A549 (cell line): ENCODE measurements around the gene MYO1H. TPM values are rescaled to one million over a fixed set of nuclear protein-coding genes. Genes with fewer than 3 reads are reported as not detected.

Experiments
- ATOH8 ChIP-seq: fragments of 250-450 bp; sonication (Bioruptor Pico); IDR thresholded peaks from 2 replicates; pipeline ENCODE4 v1.5.0; 2020; ENCODE audit warnings: low read depth, mild to moderate bottlenecking, moderate library complexity
- CBX2 ChIP-seq: fragments of 200-600 bp; sonication (generic); IDR thresholded peaks from 2 replicates; pipeline ENCODE4 v1.6.1; 2016; ENCODE audit warnings: low read depth, mild to moderate bottlenecking, borderline replicate concordance
- CBX8 ChIP-seq: fragments of 200-600 bp; sonication (generic); IDR thresholded peaks from 2 replicates; pipeline ENCODE4 v1.6.1; 2016
- CEBPB ChIP-seq, 2 experiments: fragments of >200 bp in 1 of 2; sonication (Bioruptor Twin) in 1 of 2; formaldehyde crosslinking in 1 of 2; IDR thresholded peaks; 2 replicates each; pipeline ENCODE4 v1.6.1; 2012 to 2016
- EHF ChIP-seq: fragments of 250-450 bp; sonication (Bioruptor Pico); IDR thresholded peaks from 2 replicates; pipeline ENCODE4 v1.5.0; 2020; ENCODE audit warnings: mild to moderate bottlenecking
- EHMT2 ChIP-seq: fragments of 200-600 bp; sonication (generic); IDR thresholded peaks from 2 replicates; pipeline ENCODE4 v1.6.1; 2016; ENCODE audit warnings: antibody characterized with exemption, low read depth, mild to moderate bottlenecking, moderate library complexity
- ELK1 ChIP-seq: fragments of 150-350 bp; IDR thresholded peaks from 2 replicates; pipeline ENCODE4 v1.6.1; 2014; ENCODE audit warnings: low read depth, mild to moderate bottlenecking, low read length
- ESRRA ChIP-seq: fragments of 150-350 bp; IDR thresholded peaks from 2 replicates; pipeline ENCODE4 v1.6.1; 2014; ENCODE audit warnings: mild to moderate bottlenecking, low read length, borderline replicate concordance
- FOSB ChIP-seq: fragments of 250-450 bp; sonication (Bioruptor Pico); IDR thresholded peaks from 2 replicates; pipeline ENCODE4 v1.5.0; 2020; ENCODE audit warnings: mild to moderate bottlenecking, moderate library complexity
- FOSL2 ChIP-seq, 2 experiments: fragments of 450-650 bp in 1 of 2; fragments of >200 bp in 1 of 2; sonication (Bioruptor Twin) in 1 of 2; formaldehyde crosslinking; IDR thresholded peaks; 2 replicates each; pipeline versions ENCODE4 v1.5.0 to v1.6.1; 2016 to 2020; ENCODE audit warnings: mild to moderate bottlenecking in 1 of 2, moderate library complexity in 1 of 2
- FOXS1 ChIP-seq: fragments of 250-450 bp; sonication (Bioruptor Pico); IDR thresholded peaks from 2 replicates; pipeline ENCODE4 v1.5.0; 2020; ENCODE audit warnings: mild to moderate bottlenecking, moderate library complexity
- GATA3 ChIP-seq: IDR thresholded peaks from 2 replicates; pipeline ENCODE4 v1.6.1; 2012; ENCODE audit warnings: borderline replicate concordance
- HEYL ChIP-seq: fragments of 250-450 bp; sonication (Bioruptor Pico); IDR thresholded peaks from 2 replicates; pipeline ENCODE4 v1.8.0; 2021; ENCODE audit warnings: mild to moderate bottlenecking, moderate library complexity
- HOXA7 ChIP-seq: fragments of 250-450 bp; sonication (Bioruptor Pico); IDR thresholded peaks from 2 replicates; pipeline ENCODE4 v1.5.0; 2020; ENCODE audit warnings: mild to moderate bottlenecking, moderate library complexity
- HOXB5 ChIP-seq: fragments of 250-450 bp; sonication (Bioruptor Pico); IDR thresholded peaks from 2 replicates; pipeline ENCODE4 v1.5.0; 2020; ENCODE audit warnings: mild to moderate bottlenecking, moderate library complexity
- JUN ChIP-seq, 2 experiments: fragments of >200 bp; sonication (Bioruptor Twin); formaldehyde crosslinking; IDR thresholded peaks; 2 replicates in 1 of 2; 3 replicates in 1 of 2; pipeline ENCODE4 v1.6.1; 2016 to 2017
- JUNB ChIP-seq: fragments of >200 bp; sonication (Bioruptor Twin); formaldehyde crosslinking; IDR thresholded peaks from 2 replicates; pipeline ENCODE4 v1.6.1; 2016
- KDM5A ChIP-seq: fragments of 200-600 bp; sonication (generic); IDR thresholded peaks from 2 replicates; pipeline ENCODE4 v1.6.1; 2016; ENCODE audit warnings: antibody characterized with exemption, mild to moderate bottlenecking
- MAFK ChIP-seq: fragments of 450-650 bp; IDR thresholded peaks from 2 replicates; pipeline ENCODE4 v1.6.1; 2014; ENCODE audit not compliant: partially characterized antibody
- MYC ChIP-seq: IDR thresholded peaks from 2 replicates; pipeline ENCODE4 v1.6.1; 2012; ENCODE audit warnings: mild to moderate bottlenecking, inconsistent platforms, low read length, improper control_type of control experiment, borderline replicate concordance
- PHF8 ChIP-seq: fragments of 200-600 bp; sonication (generic); IDR thresholded peaks from 2 replicates; pipeline ENCODE4 v1.6.1; 2016; ENCODE audit warnings: low read depth, mild to moderate bottlenecking, antibody characterized with exemption, moderate library complexity, borderline replicate concordance
- POLR2A ChIP-seq: IDR thresholded peaks from 2 replicates; pipeline ENCODE4 v1.6.1; 2012; ENCODE audit warnings: mild to moderate bottlenecking, low read length
- POLR2AphosphoS2 ChIP-seq: conservative IDR thresholded peaks from 2 replicates; pipeline ENCODE4 v1.6.1; 2012; ENCODE audit warnings: low read length, improper control_type of control experiment, inconsistent platforms
- RCOR1 ChIP-seq: fragments of 150-350 bp; IDR thresholded peaks from 2 replicates; pipeline ENCODE4 v1.6.1; 2014; ENCODE audit warnings: antibody characterized with exemption, low read length, low read depth
- REST ChIP-seq: fragments of 200-600 bp; sonication (generic); IDR thresholded peaks from 2 replicates; pipeline ENCODE4 v1.6.1; 2016; ENCODE audit warnings: antibody characterized with exemption, mild to moderate bottlenecking, moderate library complexity
- RNF2 ChIP-seq: fragments of 200-600 bp; sonication (generic); IDR thresholded peaks from 2 replicates; pipeline ENCODE4 v1.6.1; 2016; ENCODE audit warnings: low read depth, mild to moderate bottlenecking, antibody characterized with exemption, moderate library complexity, borderline replicate concordance
- SMC3 ChIP-seq: fragments of >200 bp; sonication (Bioruptor Twin); formaldehyde crosslinking; IDR thresholded peaks from 3 replicates; pipeline ENCODE4 v1.6.1; 2018; ENCODE audit warnings: inconsistent platforms
- SREBF2 ChIP-seq: fragments of 450-650 bp; IDR thresholded peaks from 2 replicates; pipeline ENCODE4 v1.6.1; 2014; ENCODE audit warnings: mild to moderate bottlenecking, moderate library complexity
- TFCP2L1 ChIP-seq: fragments of 250-450 bp; sonication (Bioruptor Pico); IDR thresholded peaks from 2 replicates; pipeline ENCODE4 v1.5.0; 2021; ENCODE audit warnings: mild to moderate bottlenecking
- ZC3H11A ChIP-seq: fragments of 450-650 bp; IDR thresholded peaks from 2 replicates; pipeline ENCODE4 v1.6.1; 2014; ENCODE audit warnings: antibody characterized with exemption, mild to moderate bottlenecking
- ZFP36 ChIP-seq: fragments of 450-650 bp; IDR thresholded peaks from 2 replicates; pipeline ENCODE4 v1.6.1; 2014; ENCODE audit warnings: borderline replicate concordance; ENCODE audit not compliant: partially characterized antibody
- ZSCAN20 ChIP-seq: fragments of 250-450 bp; sonication (Bioruptor Pico); IDR thresholded peaks from 2 replicates; pipeline ENCODE4 v1.8.0; 2022; ENCODE audit warnings: mild to moderate bottlenecking, moderate library complexity
- polyA plus RNA-seq, 4 experiments: library from polyadenylated mRNA; depleted of rRNA in 3 of 4; stranded (reverse); fragments of >200 nt; fragmentation: RNase III in 1 of 4; extraction: RNeasy Plus Mini Kit Qiagen cat#74134 plus additional on column Dnase treatment in 1 of 4; gene quantifications; 2 replicates in 3 of 4; 3 replicates in 1 of 4; pipeline ENCODE4 v1.2.3, GENCODE V29; 2011 to 2017
- TF ChIP-seq, protein P1 (sequence below): fragments of 450-650 bp; IDR thresholded peaks from 2 replicates; pipeline ENCODE4 v1.6.1; 2014; ENCODE audit warnings: antibody characterized with exemption
- TF ChIP-seq, protein P2 (sequence below): IDR thresholded peaks from 2 replicates; pipeline ENCODE4 v1.6.1; 2012; ENCODE audit warnings: low read depth, borderline replicate concordance
- TF ChIP-seq, protein P3 (sequence below): fragments of >200 bp; sonication (Bioruptor Twin); formaldehyde crosslinking; IDR thresholded peaks from 3 replicates; pipeline ENCODE4 v1.5.1; 2016

MYO1H gene
- polyA plus RNA-seq, 2 of the 4 experiments (the other 2 are of a cell fraction) = not detected

DNA sequence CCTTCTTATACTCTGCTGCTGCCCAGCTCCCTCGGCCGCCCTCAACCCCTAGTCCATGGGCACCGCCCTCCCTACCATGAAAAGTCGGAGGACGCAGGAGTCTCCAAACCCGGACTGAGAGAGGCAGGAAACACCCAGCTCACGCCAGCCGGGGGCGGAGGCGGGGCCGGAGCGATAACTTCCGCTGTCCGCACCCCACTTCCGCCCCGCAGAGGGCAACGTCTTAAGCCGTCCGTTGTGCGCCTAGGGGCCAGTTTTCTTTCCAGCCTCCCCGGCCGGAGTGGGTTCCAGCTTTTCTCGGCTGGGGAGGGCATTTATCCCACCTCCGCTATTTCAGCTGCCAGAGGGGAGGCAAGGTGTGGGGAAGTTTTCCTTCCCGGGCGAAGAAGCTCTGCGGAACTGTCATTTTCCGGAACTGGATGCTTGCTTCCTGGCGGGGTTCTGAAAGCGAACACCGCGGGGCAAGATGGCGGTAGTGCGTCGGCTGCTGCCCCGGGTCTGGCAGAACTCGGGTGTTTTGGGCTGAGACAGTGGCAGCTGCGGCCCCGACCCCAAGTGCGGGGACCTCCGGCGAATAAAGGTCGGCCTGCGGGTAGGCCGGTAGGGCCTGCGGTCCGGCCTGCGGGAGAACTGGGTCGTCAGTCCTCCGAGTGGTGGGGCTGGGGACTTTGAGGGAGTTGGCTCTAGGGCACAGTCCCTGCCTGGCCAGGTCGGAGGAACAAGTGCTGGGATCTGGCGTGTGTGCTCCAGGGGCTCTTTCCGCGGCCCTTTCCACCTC lies 129.7 kb downstream of the MYO1H start, which contains the start of the genes KCTD10 and UBE3B (continued):
- TF ChIP-seq, protein P1, sequence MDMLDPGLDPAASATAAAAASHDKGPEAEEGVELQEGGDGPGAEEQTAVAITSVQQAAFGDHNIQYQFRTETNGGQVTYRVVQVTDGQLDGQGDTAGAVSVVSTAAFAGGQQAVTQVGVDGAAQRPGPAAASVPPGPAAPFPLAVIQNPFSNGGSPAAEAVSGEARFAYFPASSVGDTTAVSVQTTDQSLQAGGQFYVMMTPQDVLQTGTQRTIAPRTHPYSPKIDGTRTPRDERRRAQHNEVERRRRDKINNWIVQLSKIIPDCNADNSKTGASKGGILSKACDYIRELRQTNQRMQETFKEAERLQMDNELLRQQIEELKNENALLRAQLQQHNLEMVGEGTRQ = no peak
- TF ChIP-seq TFCP2L1 (CRISPR knock-in tag) (no peak), REST (0 out of 2 replicates have a peak, but pooled peaks have one; percentile 26), ESRRA (no peak), ELK1 (no peak), POLR2AphosphoS2 (no peak), GATA3 (no peak; the same call in 1 of the 2 replicates), POLR2A (peak; percentile 67), PHF8 (peak; percentile 68; the same call in 1 of the 2 replicates), FOSB (CRISPR knock-in tag) (no peak), ATOH8 (CRISPR knock-in tag) (no peak), FOSL2 (IDR thresholded peaks at IDR 0.05) (no peak), FOSL2 (CRISPR knock-in tag; IDR thresholded peaks at IDR 0.05) (no peak), MAFK (no peak), FOXS1 (CRISPR knock-in tag) (no peak), KDM5A (peak; percentile 100), SMC3 (no peak), ZSCAN20 (CRISPR knock-in tag) (no peak), JUNB (no peak), CBX8 (no peak), ZFP36 (no peak), RCOR1 (no peak), ZC3H11A (peak; percentile 52), EHF (no peak), RNF2 (no peak), MYC (no peak), HOXB5 (CRISPR knock-in tag) (no peak), HEYL (CRISPR knock-in tag) (no peak), EHMT2 (no peak), CBX2 (no peak), CEBPB (IDR thresholded peaks at IDR 0.05) (no peak), HOXA7 (CRISPR knock-in tag) (no peak), JUN (IDR thresholded peaks at IDR 0.05) (peak; percentile 35 to 91; a peak in 4 of 5 replicates), SREBF2 (no peak)
- TF ChIP-seq, protein P2, sequence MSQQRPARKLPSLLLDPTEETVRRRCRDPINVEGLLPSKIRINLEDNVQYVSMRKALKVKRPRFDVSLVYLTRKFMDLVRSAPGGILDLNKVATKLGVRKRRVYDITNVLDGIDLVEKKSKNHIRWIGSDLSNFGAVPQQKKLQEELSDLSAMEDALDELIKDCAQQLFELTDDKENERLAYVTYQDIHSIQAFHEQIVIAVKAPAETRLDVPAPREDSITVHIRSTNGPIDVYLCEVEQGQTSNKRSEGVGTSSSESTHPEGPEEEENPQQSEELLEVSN = 0 out of 2 replicates have a peak, but pooled peaks have one; percentile 46
- TF ChIP-seq, protein P3, sequence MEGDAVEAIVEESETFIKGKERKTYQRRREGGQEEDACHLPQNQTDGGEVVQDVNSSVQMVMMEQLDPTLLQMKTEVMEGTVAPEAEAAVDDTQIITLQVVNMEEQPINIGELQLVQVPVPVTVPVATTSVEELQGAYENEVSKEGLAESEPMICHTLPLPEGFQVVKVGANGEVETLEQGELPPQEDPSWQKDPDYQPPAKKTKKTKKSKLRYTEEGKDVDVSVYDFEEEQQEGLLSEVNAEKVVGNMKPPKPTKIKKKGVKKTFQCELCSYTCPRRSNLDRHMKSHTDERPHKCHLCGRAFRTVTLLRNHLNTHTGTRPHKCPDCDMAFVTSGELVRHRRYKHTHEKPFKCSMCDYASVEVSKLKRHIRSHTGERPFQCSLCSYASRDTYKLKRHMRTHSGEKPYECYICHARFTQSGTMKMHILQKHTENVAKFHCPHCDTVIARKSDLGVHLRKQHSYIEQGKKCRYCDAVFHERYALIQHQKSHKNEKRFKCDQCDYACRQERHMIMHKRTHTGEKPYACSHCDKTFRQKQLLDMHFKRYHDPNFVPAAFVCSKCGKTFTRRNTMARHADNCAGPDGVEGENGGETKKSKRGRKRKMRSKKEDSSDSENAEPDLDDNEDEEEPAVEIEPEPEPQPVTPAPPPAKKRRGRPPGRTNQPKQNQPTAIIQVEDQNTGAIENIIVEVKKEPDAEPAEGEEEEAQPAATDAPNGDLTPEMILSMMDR = no peak
